GM11168 (cell line): ENCODE results near the gene TREM1.
"Not testable (repeated sequence)": the region's sequence is repeated elsewhere in the genome, so short reads cannot be mapped to it uniquely, and the experiment has no call there.

Experiments used
- in situ Hi-C: fragments of 300-500 bp; cut with MboI; formaldehyde crosslinking; loops from one replicate; pipeline ENCODE4 v1.12.0; 2022; ENCODE audit warnings: low sequenced_read_pairs; ENCODE audit not compliant: unreplicated experiment

The TREM1 gene

DNA sequence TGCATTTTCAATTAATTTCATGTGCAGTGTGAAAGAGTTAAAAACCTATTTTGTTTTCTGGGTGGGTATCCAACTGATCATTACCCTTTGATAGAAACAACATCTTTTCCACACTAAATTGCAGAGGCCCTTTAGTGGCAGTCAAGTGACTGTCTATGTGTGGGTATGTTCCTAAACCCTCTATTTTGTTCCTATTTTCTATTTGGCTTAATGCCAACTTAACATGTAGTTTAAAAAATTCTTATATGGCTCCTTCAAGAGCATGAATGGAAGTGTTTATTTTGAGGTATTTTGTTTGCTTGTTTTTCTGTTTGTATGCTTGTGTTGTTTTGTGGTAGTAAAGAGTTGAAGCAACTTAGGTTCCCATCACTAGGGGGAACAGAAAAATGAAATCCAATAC, 19.9 kb downstream of the TREM1 start:
- in situ Hi-C loops, result no loop called here

GRCh38 chr6:41263267-41263666, 23.2 kb downstream of the TREM1 start:
- in situ Hi-C loops, result no loop called here

DNA sequence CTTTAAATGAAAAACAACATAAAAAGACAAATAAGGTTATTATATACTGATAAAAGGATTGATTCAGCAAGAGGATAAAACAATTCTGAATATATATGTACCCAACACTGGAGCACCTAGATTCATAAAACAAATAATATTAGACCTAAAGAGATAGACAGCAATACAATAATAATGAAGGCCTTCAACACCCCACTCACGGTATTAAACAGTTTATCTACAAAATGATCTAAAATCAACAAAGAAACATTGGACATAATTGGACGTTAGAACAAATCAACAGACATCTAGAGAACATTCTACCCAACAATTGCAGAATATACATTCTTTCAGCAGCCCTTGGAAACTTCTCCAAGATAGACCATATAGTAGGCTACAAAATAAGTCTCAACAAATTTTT, 24.1 kb downstream of the TREM1 start:
- in situ Hi-C loops, result no loop called here

- in situ Hi-C loops, result no loop called here
Observed at GRCh38 chr6:41258196-41258493, 28.3 kb downstream of the TREM1 start.

DNA sequence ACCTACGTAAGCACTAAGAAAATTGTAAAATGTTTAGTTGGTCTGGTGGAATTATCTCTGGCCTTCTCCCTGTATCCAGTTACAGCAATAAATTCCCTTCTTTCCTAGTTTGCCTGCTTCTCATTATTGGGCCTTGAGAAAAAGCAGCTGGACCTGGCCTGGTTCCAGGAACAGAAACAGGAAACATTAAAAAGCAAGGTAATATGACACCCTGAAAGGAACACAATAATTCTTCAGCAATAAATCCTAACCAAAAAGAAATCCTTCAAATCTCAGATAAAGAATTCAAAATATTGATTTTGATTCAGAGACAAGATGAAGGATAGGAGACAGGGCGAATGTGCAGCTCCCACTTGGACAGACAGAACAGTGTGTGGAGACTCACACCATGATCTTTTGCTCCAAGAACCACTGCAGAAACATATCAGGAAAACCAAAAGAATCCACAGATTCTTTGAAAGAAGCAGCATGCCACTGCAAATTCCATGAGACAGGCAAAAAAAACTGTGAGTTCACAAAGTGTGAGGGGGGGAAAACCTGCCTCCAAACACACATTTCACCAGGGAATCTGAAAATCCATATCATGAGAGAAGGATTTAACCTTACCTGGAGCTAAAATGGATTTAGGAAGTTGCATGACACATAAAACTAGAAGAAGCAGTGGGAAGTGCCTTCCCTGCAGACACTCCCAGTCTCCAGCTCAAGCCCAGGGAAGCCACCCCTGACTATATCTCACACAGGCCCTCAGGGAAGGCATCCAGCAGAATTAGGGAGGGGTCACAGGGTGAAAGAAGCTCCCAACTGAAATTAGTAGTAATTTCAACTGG, 28.9 kb downstream of the TREM1 start:
- in situ Hi-C loops, result no loop called here

DNA sequence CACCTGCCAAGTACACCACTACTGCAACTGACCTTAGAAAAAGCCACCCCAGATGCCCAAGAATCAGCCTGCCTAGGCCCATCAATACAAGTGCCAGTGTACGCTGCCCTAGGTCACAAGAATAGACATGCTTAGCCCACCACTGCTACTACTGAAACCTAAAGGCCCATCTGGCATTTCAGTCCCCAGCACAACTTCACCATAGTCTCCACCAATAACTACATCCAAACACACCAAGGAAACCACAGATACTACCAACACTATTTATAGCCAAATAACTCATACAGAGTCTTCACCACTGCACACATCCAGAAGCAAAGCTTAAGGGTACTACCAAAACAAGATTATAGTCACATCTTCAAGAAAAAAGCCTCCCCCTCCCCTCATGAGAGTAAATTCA, 30.1 kb downstream of the TREM1 start:
- in situ Hi-C loops, result no loop called here

DNA sequence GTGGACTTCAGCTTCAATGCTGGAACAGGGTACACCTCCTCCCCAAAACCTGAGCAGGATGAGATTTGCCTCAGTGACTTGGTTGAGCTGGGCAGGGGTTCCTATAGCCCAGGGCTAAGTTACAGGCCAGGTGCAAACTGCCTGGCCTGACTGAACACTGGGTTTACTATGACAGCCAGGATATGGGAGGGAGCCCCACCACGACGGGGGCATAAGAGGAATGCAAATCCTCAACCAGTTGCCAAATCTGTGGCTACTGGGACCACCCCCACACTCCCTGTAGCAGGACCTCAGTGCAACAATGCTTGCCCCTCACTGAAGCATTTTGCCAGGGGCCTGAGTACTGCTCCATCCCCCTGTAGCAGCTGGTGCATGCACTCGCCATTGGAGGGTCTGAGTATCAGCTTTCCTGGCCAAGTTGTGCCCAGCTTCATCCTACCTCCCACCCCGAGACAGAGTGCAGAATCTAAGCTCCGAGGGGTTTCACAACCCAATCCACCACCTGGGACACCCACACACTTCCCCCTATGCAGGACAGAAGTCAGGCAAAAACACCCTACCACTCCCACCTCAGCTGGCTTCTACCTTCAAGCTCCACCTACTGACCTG, 30.7 kb downstream of the TREM1 start:
- in situ Hi-C loops, result no loop called here

GRCh38 chr6:41255110-41255509, 31.4 kb downstream of the TREM1 start:
- in situ Hi-C loops, result no loop called here

GRCh38 chr6:41252401-41253169, 33.9 kb downstream of the TREM1 start:
- in situ Hi-C loops, result no loop called here

GRCh38 chr6:41247882-41248705, 38.4 kb downstream of the TREM1 start:
- in situ Hi-C loops, result no loop called here

DNA sequence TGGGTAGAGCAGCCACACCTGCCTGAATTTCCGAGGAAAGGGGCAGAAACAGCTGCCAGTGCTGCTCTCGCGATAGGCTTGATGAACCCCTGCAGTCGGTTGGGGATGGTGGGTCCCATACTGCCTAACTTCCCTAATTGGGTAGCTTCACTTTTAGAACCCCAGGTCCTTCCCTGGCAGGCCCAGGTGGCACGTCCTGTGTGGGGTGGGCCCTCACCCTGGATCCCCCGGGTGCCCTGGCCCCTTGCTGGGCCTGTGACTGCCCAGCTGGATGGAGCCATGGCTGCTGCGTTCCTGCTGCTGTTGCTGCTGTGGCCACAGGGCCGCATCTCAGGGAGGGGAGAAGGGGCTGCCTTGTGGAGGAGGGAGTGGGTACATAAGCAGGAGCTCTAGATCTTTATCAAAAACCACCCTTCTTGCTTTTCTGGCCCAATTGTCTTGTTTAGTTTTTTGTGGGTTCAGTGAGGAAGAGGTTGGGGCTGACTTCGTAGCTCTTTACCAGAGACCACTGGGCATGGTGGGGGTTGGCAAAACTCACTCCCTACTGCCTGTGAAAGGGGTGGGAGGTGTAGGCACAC, 39.1 kb downstream of the TREM1 start:
- in situ Hi-C loops, result no loop called here

GRCh38 chr6:41246529-41246928, 40.0 kb downstream of the TREM1 start:
- in situ Hi-C loops, result not testable (repeated sequence)

DNA sequence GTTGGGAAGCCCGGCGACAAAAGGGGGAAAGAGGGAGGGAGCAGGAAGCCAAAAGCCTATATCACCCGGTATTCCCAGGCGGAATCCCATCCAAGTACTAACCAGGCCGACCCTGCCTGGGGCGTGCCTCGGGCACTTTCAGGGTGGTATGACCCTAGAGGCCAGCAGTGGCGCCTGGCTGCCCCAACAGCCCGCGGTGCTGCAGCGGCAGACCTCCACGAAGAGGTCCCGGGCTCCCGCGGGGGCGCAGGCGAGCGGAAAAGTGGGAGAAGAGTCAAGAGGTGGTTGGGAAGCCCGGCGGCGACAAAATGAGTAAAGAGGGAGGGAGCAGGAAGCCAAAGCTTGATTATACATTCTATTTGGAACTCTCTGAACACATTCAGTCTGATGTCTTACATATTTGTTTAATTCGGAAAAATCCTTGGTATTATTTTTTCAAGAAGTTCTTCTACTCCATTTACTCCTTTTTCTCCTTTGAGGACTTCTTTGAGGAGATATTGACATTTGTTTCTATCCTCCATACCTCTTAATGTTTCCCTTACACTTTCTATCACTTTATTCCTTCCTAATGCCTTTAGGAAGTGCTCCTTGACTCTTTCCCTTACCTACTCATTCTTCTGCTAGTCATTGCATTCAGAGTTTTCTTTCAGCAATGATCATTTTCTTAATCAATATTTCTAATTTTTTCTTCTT, 46.9 kb downstream of the TREM1 start:
- in situ Hi-C loops, result no loop called here

GRCh38 chr6:41237128-41237527, 49.4 kb downstream of the TREM1 start:
- in situ Hi-C loops, result no loop called here

- in situ Hi-C loops, result no loop called here
Observed at GRCh38 chr6:41236276-41236675, 50.2 kb downstream of the TREM1 start.

GRCh38 chr6:41232667-41233066, 53.8 kb downstream of the TREM1 start:
- in situ Hi-C loops, result no loop called here

DNA sequence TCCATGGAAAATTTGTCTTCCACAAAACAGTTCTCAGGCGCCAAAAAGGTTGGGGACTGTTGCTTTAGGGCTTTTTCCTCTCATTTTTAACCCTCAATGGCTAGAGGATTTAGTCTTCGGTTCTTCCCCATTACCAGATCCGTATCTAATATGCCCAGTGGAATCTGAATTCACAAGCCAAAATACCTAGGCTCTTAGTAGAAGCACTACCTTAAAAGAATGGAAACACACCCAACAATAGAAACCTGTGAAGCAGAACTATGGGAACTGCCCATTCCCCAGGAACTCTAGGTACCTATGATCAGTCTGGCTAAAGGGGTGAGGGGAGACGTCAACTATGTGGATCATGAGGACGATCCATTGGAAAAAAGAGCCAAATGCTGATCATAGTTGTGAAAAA, 55.2 kb downstream of the TREM1 start:
- in situ Hi-C loops, result no loop called here

GRCh38 chr6:41229721-41230120, 56.8 kb downstream of the TREM1 start:
- in situ Hi-C loops, result no loop called here

- in situ Hi-C loops, result no loop called here
Observed at GRCh38 chr6:41228616-41229015, 57.9 kb downstream of the TREM1 start.

DNA sequence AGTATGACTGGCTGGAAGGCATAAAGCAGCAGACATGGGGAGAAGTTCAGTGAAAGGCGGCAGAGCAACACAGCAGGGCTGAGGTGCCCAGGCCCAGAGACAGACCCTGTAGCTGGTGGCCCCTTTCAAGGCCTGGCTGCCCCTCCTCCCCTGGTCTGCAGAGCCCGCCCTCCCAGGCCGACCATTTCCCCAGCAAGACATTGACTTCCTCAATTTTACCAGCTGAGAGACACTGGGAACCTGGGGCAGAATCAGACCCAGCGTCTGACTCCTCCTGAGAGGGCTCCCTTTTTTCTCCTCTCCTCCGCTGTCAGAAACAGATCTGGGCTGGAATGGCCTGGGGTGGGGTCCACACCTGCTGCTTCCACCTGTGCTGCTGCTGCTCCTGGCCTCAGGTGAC, 58.4 kb downstream of the TREM1 start, which contains the start of gene TREML4:
TREML4 (plus strand) TSS at position 254 of the 400 bp plus-strand sequence; CDS start at position 333, 79 bp downstream.
- in situ Hi-C loops, result no loop called here
